Measurements from ENCODE around the gene PEPD. TPM values are rescaled to one million over a fixed set of nuclear protein-coding genes. Genes with fewer than 3 reads are reported as not detected.

PEPD gene
- polyA plus RNA-seq, 3 donors: 61.5 to 218 (median 171) TPM

- DNase-seq: no peak
Observed at GRCh38 chr19:33388231-33388724, 133.3 kb downstream of the PEPD start.

More at GRCh38 chr19:33388231-33388724, 133.3 kb downstream of the PEPD start:
- Mint-ChIP-seq H3K36me3 (peaks cover 26 to 34% of the 10 kb centered on the region in 2 donors), H3K9me3 (no peaks in the 10 kb centered on the region), H3K27me3 (ENCODE audit: low read depth in 3 of 3) (no peaks in the 10 kb centered on the region), H3K4me3 (no peak overlapping the region), H3K27ac (peak overlapping the region in 1 of 7 donors; percentile 18), H3K4me1 (peaks cover 54% of the 10 kb centered on the region)
- Histone ChIP-seq H3K4me3 (replicated peaks in 1 of 3; ENCODE audit: low read depth in 2 of 3, low read length in 3 of 3) (no peak overlapping the region), H3K27me3 (ENCODE audit: control insufficient read depth in 2 of 2, insufficient read depth in 2 of 2, low read length in 2 of 2) (no peaks in the 10 kb centered on the region), H3K4me1 (ENCODE audit: control insufficient read depth in 1 of 2, insufficient read depth in 2 of 2, low read length in 2 of 2) (peaks cover 46 to 54% of the 10 kb centered on the region in 2 donors), H3K9ac (ENCODE audit: insufficient read depth, low read length, poor library complexity, severe bottlenecking) (no peak overlapping the region), H3K9me3 (replicated peaks in 1 of 2; ENCODE audit: control insufficient read depth in 1 of 2, insufficient read depth in 1 of 2, low read length in 2 of 2) (no peaks in the 10 kb centered on the region), H3K36me3 (replicated peaks in 1 of 2; ENCODE audit: control insufficient read depth in 1 of 2, insufficient read depth in 2 of 2, low read length in 2 of 2) (peaks cover 23 to 34% of the 10 kb centered on the region in 2 donors), H2AFZ (ENCODE audit: insufficient read depth, low read depth, low read length, poor library complexity, severe bottlenecking) (no peak overlapping the region), H4K20me1 (ENCODE audit: insufficient read depth, low read length) (peaks cover 50% of the 10 kb centered on the region), H3K4me2 (replicated peaks; ENCODE audit: extremely low read depth, low read length, poor library complexity, severe bottlenecking) (no peak overlapping the region), H3K27ac (ENCODE audit: low read depth in 1 of 2, low read length in 2 of 2) (no peak overlapping the region), H3K79me2 (ENCODE audit: insufficient read depth, low read length) (peaks cover 99% of the 10 kb centered on the region)
- intact Hi-C loops (cut with micrococcal nuclease): no loop called here
- TF ChIP-seq CTCF (IDR thresholded peaks at IDR 0.05): no peak
- WGBS (ENCODE audit: insufficient coverage): 90% methylated on average over 13 of the region's 13 CpGs
